Left ventricle myocardium inferior (tissue), 1 donor: Measurements from ENCODE around the gene TESK2. TPM values are rescaled to one million over a fixed set of nuclear protein-coding genes. Genes with fewer than 3 reads are reported as not detected.
A peak's percentile ranks its signal among the peaks of the same experiment; 100 is the strongest.

Source experiments
- DNase-seq: peaks from one replicate; pipeline ENCODE4 v3.0.0-alpha.2; 2020
- H3K27ac ChIP-seq: fragments of 200-600 bp; replicated peaks from 2 replicates; pipeline ENCODE4 v1.8.0; 2021
- H3K27me3 ChIP-seq: fragments of 200-600 bp; 2 replicates; pipeline ENCODE4 v1.8.0; 2021; ENCODE audit warnings: low read depth
- H3K36me3 ChIP-seq: fragments of 200-600 bp; 2 replicates; pipeline ENCODE4 v1.8.0; 2021
- H3K4me1 ChIP-seq: fragments of 200-600 bp; 2 replicates; pipeline ENCODE4 v1.8.0; 2021
- H3K4me3 ChIP-seq: fragments of 200-600 bp; 2 replicates; pipeline ENCODE4 v1.8.0; 2021; ENCODE audit warnings: mild to moderate bottlenecking, moderate library complexity
- H3K9me3 ChIP-seq: fragments of 200-600 bp; replicated peaks from 2 replicates; pipeline ENCODE4 v1.8.0; 2021
- CTCF ChIP-seq: fragments of 200-600 bp; IDR thresholded peaks from 2 replicates; pipeline ENCODE4 v1.8.0; 2021; ENCODE audit warnings: antibody characterized with exemption, mild to moderate bottlenecking, borderline replicate concordance
- intact Hi-C: fragments of 100-400 bp; cut with micrococcal nuclease; formaldehyde crosslinking; loops from one replicate; pipeline ENCODE4 v1.11.0; 2022
- total RNA-seq: library from RNA; stranded (reverse); fragmentation: NEBNext Ultra II Directional; extraction: Animal tissue kit (Norgen Biotek cat#: 25700); gene quantifications from one replicate; pipeline ENCODE4 v1.2.1, GENCODE V29; 2021
- donor health status: DM: no; HTN: yes; CAD: no; lungs with severe emphysema.

The TESK2 gene
- total RNA-seq, 1 donor from 2014 or later: 1.4 TPM

GRCh38 chr1:45335855-45336324, 155.1 kb downstream of the TESK2 start:
- intact Hi-C loops: no loop called here
- Histone ChIP-seq H3K9me3 (no peaks in the 10 kb centered on the region), H3K27ac (no peak overlapping the region), H3K36me3 (peaks cover 33% of the 10 kb centered on the region), H3K27me3 (no peaks in the 10 kb centered on the region), H3K4me1 (peaks cover 34% of the 10 kb centered on the region), H3K4me3 (no peak overlapping the region)
- no peak for TF ChIP-seq CTCF
- DNase-seq: no peak

DNA sequence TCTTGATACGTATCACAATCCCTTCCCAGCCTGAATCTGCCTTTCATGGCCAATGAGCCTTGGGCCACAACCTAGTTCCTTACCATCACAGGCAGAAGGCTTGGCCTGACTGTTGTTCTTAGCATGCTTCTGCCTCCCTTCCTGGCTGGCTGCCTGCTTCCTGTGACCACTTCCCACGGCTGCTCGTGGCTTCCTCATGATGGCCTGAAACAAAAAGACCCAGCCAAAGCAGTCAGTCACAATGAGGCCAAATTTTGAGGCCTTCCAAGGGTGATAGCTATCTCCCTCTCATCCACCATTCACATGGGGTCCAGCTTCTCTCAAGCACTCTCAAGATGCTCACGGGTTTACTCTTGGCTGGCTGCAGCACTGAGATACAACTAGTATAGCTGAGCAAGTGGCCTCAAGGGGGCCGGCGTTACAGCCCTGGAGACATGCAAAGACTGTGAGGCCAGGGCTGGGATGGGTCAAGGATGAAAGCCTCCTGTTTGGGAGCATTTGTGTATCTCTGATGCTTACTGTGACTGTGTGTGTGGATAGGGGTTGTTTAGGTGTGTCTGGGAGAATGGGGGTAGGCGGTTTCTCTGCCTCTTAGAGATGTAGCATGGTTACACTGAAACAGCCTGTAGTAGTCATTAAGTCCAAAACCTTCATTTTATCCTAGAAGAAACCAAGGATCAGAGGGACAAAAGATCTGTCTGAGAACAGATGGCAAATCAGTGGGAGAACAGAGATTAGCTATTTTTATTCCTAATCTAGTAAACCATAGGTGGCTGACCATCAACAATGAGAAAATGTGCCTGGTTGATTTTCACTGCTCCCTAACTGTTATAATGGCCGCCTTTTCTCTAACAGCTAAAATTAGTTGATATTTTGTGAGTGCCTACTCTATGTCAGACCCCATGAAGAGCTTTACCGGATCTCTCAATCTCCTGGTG, 156.4 kb downstream of the TESK2 start:
- Histone ChIP-seq H3K27ac (peak overlapping the region; percentile 43), H3K4me3 (no peak overlapping the region), H3K27me3 (no peaks in the 10 kb centered on the region), H3K4me1 (peaks cover 22% of the 10 kb centered on the region), H3K9me3 (no peaks in the 10 kb centered on the region), H3K36me3 (peaks cover 45% of the 10 kb centered on the region)
- TF ChIP-seq CTCF: no peak
- intact Hi-C loops: no loop called here
- peak; percentile 46 for DNase-seq

GRCh38 chr1:45332346-45332720, 158.6 kb downstream of the TESK2 start:
- intact Hi-C loops: no loop called here
- no peak overlapping the region for H3K27ac ChIP-seq
- no peak overlapping the region for H3K4me3 ChIP-seq
- peaks cover 5% of the 10 kb centered on the region for H3K27me3 ChIP-seq
- H3K36me3 ChIP-seq: peaks cover 45% of the 10 kb centered on the region
- peaks cover 17% of the 10 kb centered on the region for H3K4me1 ChIP-seq
- no peak for DNase-seq
- no peaks in the 10 kb centered on the region for H3K9me3 ChIP-seq
- no peak for TF ChIP-seq CTCF

- Histone ChIP-seq H3K4me1 (peaks cover 23% of the 10 kb centered on the region), H3K27me3 (peaks cover 9% of the 10 kb centered on the region), H3K4me3 (no peak overlapping the region), H3K9me3 (no peaks in the 10 kb centered on the region), H3K27ac (no peak overlapping the region), H3K36me3 (peaks cover 45% of the 10 kb centered on the region)
- intact Hi-C loops: no loop called here
- no peak for TF ChIP-seq CTCF
- no peak for DNase-seq
Observed at GRCh38 chr1:45331436-45332345, 159.3 kb downstream of the TESK2 start.

- H3K27me3 ChIP-seq: peaks cover 9% of the 10 kb centered on the region
- no peak overlapping the region for H3K27ac ChIP-seq
- DNase-seq: no peak
- peaks cover 20% of the 10 kb centered on the region for H3K4me1 ChIP-seq
- H3K9me3 ChIP-seq: no peaks in the 10 kb centered on the region
- no peak for TF ChIP-seq CTCF
- H3K36me3 ChIP-seq: peaks cover 45% of the 10 kb centered on the region
- intact Hi-C loops: no loop called here
- no peak overlapping the region for H3K4me3 ChIP-seq
Observed at GRCh38 chr1:45329445-45329844, 161.5 kb downstream of the TESK2 start.
